Thyroid gland (tissue), 4 donors: ENCODE measurements around the gene FCGR3A.
"Not testable (repeated sequence)": the region's sequence is repeated elsewhere in the genome, so short reads cannot be mapped to it uniquely, and the experiment has no call there.

Experiments used
- CTCF ChIP-seq, 6 experiments: fragments of 200-600 bp in 3 of 6; fragments of 450-650 bp in 3 of 6; sonication (generic) in 3 of 6; IDR thresholded peaks; one replicate each; pipeline ENCODE4 v1.5.1; 2016 to 2019; ENCODE audit warnings: antibody characterized with exemption in 6 of 6, mild to moderate bottlenecking in 2 of 6, inconsistent platforms in 1 of 6, moderate library complexity in 1 of 6
- POLR2A ChIP-seq, 2 donors: fragments of 450-650 bp; IDR thresholded peaks; one replicate each; pipeline ENCODE4 v1.6.1; 2017; ENCODE audit warnings: antibody characterized with exemption in 2 of 2, mild to moderate bottlenecking in 2 of 2, moderate library complexity in 1 of 2

GRCh38 chr1:161576676-161577075, 27.1 kb upstream of the FCGR3A start:
- not testable (repeated sequence) for TF ChIP-seq CTCF, POLR2A (IDR thresholded peaks at IDR 0.05)
